OCI-LY1 (cell line): ENCODE measurements around the gene TMEM151B.

Experiments used
- EZH2 ChIP-seq: fragments of 200-600 bp; sonication (generic), shearing (Covaris generic); IDR thresholded peaks from 2 replicates; pipeline ENCODE4 v1.8.0; 2017; ENCODE audit warnings: borderline replicate concordance, mixed run types, mild to moderate bottlenecking, antibody characterized with exemption, low read length, moderate library complexity, mixed read lengths
- TF ChIP-seq, protein P1 (sequence below): fragments of 200-600 bp; sonication (generic), shearing (Covaris generic); IDR thresholded peaks from 2 replicates; pipeline ENCODE4 v1.5.1; 2017; ENCODE audit warnings: mild to moderate bottlenecking, antibody characterized with exemption, low read length, moderate library complexity, mixed read lengths

DNA sequence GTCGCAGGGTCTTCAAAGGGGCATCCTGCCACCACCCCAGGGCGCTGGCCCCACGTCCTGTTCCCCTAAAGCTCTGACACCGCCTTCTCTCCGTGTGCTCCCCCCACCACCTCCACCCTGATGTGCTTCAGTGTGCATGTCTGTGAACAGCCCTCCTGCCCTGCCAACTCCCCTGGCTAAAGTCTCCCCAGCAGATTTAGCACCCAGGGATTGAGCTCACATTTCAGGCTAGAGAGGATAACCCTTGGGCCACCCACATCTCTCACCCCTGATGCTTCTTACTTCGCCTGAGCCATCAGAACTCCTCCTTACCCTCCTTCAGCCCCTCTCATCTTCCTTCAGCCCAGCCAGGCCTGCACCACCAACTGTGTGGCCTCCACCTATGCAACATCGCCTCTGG, 7.5 kb downstream of the TMEM151B start:
- TF ChIP-seq, protein P1, sequence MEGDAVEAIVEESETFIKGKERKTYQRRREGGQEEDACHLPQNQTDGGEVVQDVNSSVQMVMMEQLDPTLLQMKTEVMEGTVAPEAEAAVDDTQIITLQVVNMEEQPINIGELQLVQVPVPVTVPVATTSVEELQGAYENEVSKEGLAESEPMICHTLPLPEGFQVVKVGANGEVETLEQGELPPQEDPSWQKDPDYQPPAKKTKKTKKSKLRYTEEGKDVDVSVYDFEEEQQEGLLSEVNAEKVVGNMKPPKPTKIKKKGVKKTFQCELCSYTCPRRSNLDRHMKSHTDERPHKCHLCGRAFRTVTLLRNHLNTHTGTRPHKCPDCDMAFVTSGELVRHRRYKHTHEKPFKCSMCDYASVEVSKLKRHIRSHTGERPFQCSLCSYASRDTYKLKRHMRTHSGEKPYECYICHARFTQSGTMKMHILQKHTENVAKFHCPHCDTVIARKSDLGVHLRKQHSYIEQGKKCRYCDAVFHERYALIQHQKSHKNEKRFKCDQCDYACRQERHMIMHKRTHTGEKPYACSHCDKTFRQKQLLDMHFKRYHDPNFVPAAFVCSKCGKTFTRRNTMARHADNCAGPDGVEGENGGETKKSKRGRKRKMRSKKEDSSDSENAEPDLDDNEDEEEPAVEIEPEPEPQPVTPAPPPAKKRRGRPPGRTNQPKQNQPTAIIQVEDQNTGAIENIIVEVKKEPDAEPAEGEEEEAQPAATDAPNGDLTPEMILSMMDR = no peak
- no peak for TF ChIP-seq EZH2
